HEK293 (cell line): Measurements from ENCODE around the gene FAM78B.

Experiments
- CTCF ChIA-PET: fragments of 350-600 bp; formaldehyde crosslinking; extraction: SDS; loops from one replicate; lab custom pipeline; 2021; ENCODE audit warnings: antibody characterized with exemption; lab: Yijun Ruan, JAX
- POLR2A ChIA-PET: fragments of 300-600 bp; formaldehyde crosslinking; extraction: SDS; loops from one replicate; lab custom pipeline; 2020; ENCODE audit warnings: antibody characterized with exemption, inconsistent platforms; lab: Yijun Ruan, JAX
- H3K27ac ChIP-seq: fragments of 200-500 bp; sonication (Bioruptor generic); 2 replicates; pipeline ENCODE4 v1.5.1; 2014; ENCODE audit warnings: low read depth, low read length, control low read depth, inconsistent platforms; ENCODE audit errors: extremely low read depth
- H3K36me3 ChIP-seq, 2 experiments: fragments of 200-500 bp in 1 of 2; sonication (Bioruptor generic) in 1 of 2; 1 replicate in 1 of 2; 2 replicates in 1 of 2; pipeline ENCODE4 v1.5.1; 2014 to 2017; ENCODE audit warnings: inconsistent platforms in 2 of 2, low read length in 2 of 2; ENCODE audit not compliant: control insufficient read depth in 2 of 2, insufficient read depth in 1 of 2
- H3K4me1 ChIP-seq: fragments of 200-500 bp; sonication (Bioruptor generic); 2 replicates; pipeline ENCODE4 v1.5.1; 2014; ENCODE audit warnings: mild to moderate bottlenecking, low read length, inconsistent platforms; ENCODE audit not compliant: control insufficient read depth, insufficient read depth
- H3K4me3 ChIP-seq: 2 replicates; pipeline ENCODE4 v1.5.1; 2011; ENCODE audit warnings: low read depth, mild to moderate bottlenecking, control low read depth, low read length, moderate library complexity
- H3K9me3 ChIP-seq: fragments of 200-500 bp; sonication (Bioruptor generic); 2 replicates; pipeline ENCODE4 v1.5.1; 2014; ENCODE audit warnings: low read depth, low read length, inconsistent platforms; ENCODE audit not compliant: control insufficient read depth, insufficient read depth
- AEBP2 ChIP-seq: fragments of 450-650 bp; formaldehyde crosslinking; IDR thresholded peaks from 2 replicates; pipeline ENCODE4 v1.5.1; 2016; ENCODE audit warnings: missing biosample characterization, missing genetic modification characterization, borderline replicate concordance
- PBX3 ChIP-seq: sonication (generic); formaldehyde crosslinking; IDR thresholded peaks from 2 replicates; pipeline ENCODE4 v1.8.1; 2022; ENCODE audit warnings: mild to moderate bottlenecking, moderate library complexity, missing genetic modification reagents
- PRDM10 ChIP-seq: fragments of 450-650 bp; formaldehyde crosslinking; IDR thresholded peaks from 2 replicates; pipeline ENCODE4 v1.5.1; 2016; ENCODE audit warnings: missing biosample characterization, missing genetic modification characterization
- TSHZ1 ChIP-seq: fragments of 450-650 bp; formaldehyde crosslinking; IDR thresholded peaks from 2 replicates; pipeline ENCODE4 v1.5.1; 2016; ENCODE audit warnings: missing biosample characterization, missing genetic modification characterization, borderline replicate concordance
- ZFP69B ChIP-seq: fragments of 450-650 bp; formaldehyde crosslinking; IDR thresholded peaks from 2 replicates; pipeline ENCODE4 v1.5.1; 2016; ENCODE audit warnings: missing biosample characterization, missing genetic modification characterization
- ZNF221 ChIP-seq: fragments of 450-650 bp; formaldehyde crosslinking; IDR thresholded peaks from 2 replicates; pipeline ENCODE4 v1.5.1; 2017; ENCODE audit warnings: missing biosample characterization, missing genetic modification characterization, borderline replicate concordance
- ZNF514 ChIP-seq: fragments of 450-650 bp; formaldehyde crosslinking; IDR thresholded peaks from 2 replicates; pipeline ENCODE4 v1.5.1; 2016; ENCODE audit warnings: missing biosample characterization, missing genetic modification characterization
- ZNF677 ChIP-seq: fragments of 450-650 bp; IDR thresholded peaks from 2 replicates; pipeline ENCODE4 v1.5.0; 2018; ENCODE audit warnings: missing biosample characterization, mild to moderate bottlenecking, missing genetic modification characterization, moderate library complexity
- ZSCAN18 ChIP-seq: fragments of 450-650 bp; formaldehyde crosslinking; IDR thresholded peaks from 2 replicates; pipeline ENCODE4 v1.5.1; 2016; ENCODE audit warnings: missing biosample characterization, missing genetic modification characterization
- TF ChIP-seq, protein P1 (sequence below): fragments of 450-650 bp; formaldehyde crosslinking; IDR thresholded peaks from 2 replicates; pipeline ENCODE4 v1.5.1; 2017; ENCODE audit warnings: missing biosample characterization, missing genetic modification characterization
- TF ChIP-seq, protein P2 (sequence below): fragments of 450-650 bp; formaldehyde crosslinking; IDR thresholded peaks from 2 replicates; pipeline ENCODE4 v1.5.1; 2016; ENCODE audit warnings: missing biosample characterization, missing genetic modification characterization

The FAM78B gene

DNA sequence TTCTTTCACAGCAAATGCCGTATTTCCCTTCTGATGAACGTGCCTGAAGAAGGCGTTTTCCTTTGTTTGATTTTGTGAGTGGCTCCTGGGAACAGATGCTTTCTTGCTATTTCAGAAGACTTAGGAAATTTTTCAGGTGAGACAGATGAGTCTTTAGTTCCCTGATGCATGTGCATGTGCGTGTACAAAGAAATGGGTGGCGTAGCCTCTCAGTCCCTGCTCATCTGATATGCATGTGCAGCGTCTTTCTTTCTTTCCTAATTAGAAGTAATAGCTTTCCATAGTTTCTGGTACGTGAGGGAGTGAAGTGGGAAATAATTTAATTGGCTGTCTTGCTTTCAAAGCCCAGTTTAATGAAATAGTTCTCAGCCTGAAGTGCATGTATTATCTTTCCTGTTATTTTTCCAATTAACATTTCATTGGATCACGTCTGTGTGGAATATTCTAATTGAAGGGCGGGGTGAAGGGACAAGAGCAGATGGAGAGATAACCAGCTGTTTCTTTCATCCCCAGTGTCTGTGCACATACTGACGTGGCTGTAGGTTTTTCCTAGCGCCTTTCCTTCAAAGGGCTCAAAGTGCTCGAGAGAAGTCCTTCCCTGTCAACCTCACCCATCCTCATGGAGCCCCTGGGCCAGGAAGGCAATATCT lies 104.3 kb downstream of the FAM78B start (continued):
- TF ChIP-seq AEBP2 (no peak), TSHZ1 (tag by site-specific recombination) (no peak), ZNF677 (tag by site-specific recombination) (no peak), ZNF514 (no peak), PBX3 (no peak)

DNA sequence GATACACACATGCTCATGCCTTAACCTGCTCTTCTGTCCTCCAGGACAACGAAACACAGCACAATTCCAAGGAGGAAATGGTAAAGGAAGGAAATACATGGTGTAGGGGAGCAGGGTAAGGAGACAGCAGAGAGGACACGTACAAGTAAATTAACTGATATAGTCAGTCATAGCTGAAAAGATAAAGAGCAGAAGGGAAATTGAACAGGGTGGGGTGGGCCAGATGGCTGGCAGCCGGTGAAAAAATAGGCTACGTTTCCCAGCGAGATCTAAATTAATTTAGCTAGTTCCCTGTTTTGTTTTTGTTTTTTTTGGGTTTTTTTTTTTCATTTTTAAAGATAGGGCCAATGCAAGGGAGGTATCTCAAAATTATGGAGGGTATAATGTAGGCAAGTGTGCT lies 109.2 kb downstream of the FAM78B start:
- POLR2A ChIA-PET = no interaction called here
- CTCF ChIA-PET = interaction anchor here (0.6 kb wide), 1 partner anchor 146 kb away, joined by 3 read pairs; no protein-coding TSS in a partner anchor

More for the DNA sequence above, 109.2 kb downstream of the FAM78B start:
- no peaks in the 10 kb centered on the region for H3K36me3 ChIP-seq
- TF ChIP-seq PRDM10 (no peak), ZFP69B (tag by site-specific recombination) (no peak), ZSCAN18 (tag by site-specific recombination) (no peak), ZNF221 (tag by site-specific recombination) (no peak)
- TF ChIP-seq, protein P1, sequence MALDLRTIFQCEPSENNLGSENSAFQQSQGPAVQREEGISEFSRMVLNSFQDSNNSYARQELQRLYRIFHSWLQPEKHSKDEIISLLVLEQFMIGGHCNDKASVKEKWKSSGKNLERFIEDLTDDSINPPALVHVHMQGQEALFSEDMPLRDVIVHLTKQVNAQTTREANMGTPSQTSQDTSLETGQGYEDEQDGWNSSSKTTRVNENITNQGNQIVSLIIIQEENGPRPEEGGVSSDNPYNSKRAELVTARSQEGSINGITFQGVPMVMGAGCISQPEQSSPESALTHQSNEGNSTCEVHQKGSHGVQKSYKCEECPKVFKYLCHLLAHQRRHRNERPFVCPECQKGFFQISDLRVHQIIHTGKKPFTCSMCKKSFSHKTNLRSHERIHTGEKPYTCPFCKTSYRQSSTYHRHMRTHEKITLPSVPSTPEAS (tag by site-specific recombination) = no peak
- TF ChIP-seq, protein P2, sequence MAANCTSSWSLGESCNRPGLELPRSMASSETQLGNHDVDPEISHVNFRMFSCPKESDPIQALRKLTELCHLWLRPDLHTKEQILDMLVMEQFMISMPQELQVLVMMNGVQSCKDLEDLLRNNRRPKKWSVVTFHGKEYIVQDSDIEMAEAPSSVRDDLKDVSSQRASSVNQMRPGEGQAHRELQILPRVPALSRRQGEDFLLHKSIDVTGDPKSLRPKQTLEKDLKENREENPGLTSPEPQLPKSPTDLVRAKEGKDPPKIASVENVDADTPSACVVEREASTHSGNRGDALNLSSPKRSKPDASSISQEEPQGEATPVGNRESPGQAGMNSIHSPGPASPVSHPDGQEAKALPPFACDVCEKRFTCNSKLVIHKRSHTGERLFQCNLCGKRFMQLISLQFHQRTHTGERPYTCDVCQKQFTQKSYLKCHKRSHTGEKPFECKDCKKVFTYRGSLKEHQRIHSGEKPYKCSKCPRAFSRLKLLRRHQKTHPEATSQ (tag by site-specific recombination) = no peak
- no peaks in the 10 kb centered on the region for H3K4me1 ChIP-seq
- H3K9me3 ChIP-seq = no peaks in the 10 kb centered on the region
- H3K27ac ChIP-seq = no peak overlapping the region
- no peak overlapping the region for H3K4me3 ChIP-seq
